PC-9 (cell line): ENCODE measurements around the gene OSMR. TPM values are rescaled to one million over a fixed set of nuclear protein-coding genes. Genes with fewer than 3 reads are reported as not detected.

ENCODE experiments used
- BruUV-seq: library from RNA; stranded (reverse); fragments of 400-500 nt; replicated peaks from 2 replicates; lab custom pipeline; 2021; lab: Mats Ljungman, UMichigan
- CTCF ChIA-PET: fragments of 300-600 bp; sonication (Branson Sonifier 250); formaldehyde crosslinking; loops from one replicate; lab custom pipeline; 2022; ENCODE audit warnings: antibody characterized with exemption; lab: Charles Lee
- POLR2A ChIA-PET: fragments of 300-600 bp; sonication (Branson Sonifier 250); formaldehyde crosslinking; loops from one replicate; lab custom pipeline; 2022; ENCODE audit warnings: antibody characterized with exemption; ENCODE audit not compliant: unreplicated experiment; lab: Charles Lee
- DNase-seq, 2 experiments: peaks; one replicate each; pipeline versions ENCODE4 v3.0.0 to v3.0.0-alpha.2; 2015 to 2022; ENCODE audit warnings: mixed read lengths in 1 of 2
- H2AFZ ChIP-seq: fragments of 200-600 bp; sonication (generic); 2 replicates; pipeline ENCODE4 v1.8.1; 2017; ENCODE audit warnings: antibody characterized with exemption
- H3F3A ChIP-seq: fragments of 200-600 bp; sonication (generic); 2 replicates; pipeline ENCODE4 v1.8.1; 2017; ENCODE audit warnings: antibody characterized with exemption, mild to moderate bottlenecking, low read depth; ENCODE audit not compliant: insufficient read depth
- H3K27ac ChIP-seq: fragments of 200-600 bp; sonication (generic); 2 replicates; pipeline ENCODE4 v1.6.1; 2016; ENCODE audit warnings: mixed run types
- H3K27me3 ChIP-seq: fragments of 200-600 bp; sonication (generic); 2 replicates; pipeline ENCODE4 v1.6.1; 2016; ENCODE audit warnings: low read depth, mixed run types; ENCODE audit not compliant: insufficient read depth
- H3K36me3 ChIP-seq: fragments of 200-600 bp; sonication (generic); 2 replicates; pipeline ENCODE4 v1.6.1; 2016; ENCODE audit warnings: low read depth, mixed run types
- H3K4me1 ChIP-seq: fragments of 200-600 bp; sonication (generic); replicated peaks from 2 replicates; pipeline ENCODE4 v1.6.1; 2016; ENCODE audit warnings: mixed run types; ENCODE audit not compliant: insufficient read depth
- H3K4me2 ChIP-seq: fragments of 200-600 bp; sonication (generic); 2 replicates; pipeline ENCODE4 v1.6.1; 2017; ENCODE audit warnings: mixed run types
- H3K4me3 ChIP-seq: fragments of 200-600 bp; sonication (generic); 2 replicates; pipeline ENCODE4 v1.6.1; 2016; ENCODE audit warnings: mixed run types
- H3K79me2 ChIP-seq: fragments of 200-600 bp; sonication (generic); 2 replicates; pipeline ENCODE4 v1.6.1; 2017; ENCODE audit warnings: low read depth, mixed run types
- H3K9me2 ChIP-seq: fragments of 200-600 bp; sonication (generic); 2 replicates; pipeline ENCODE4 v1.8.1; 2017; ENCODE audit warnings: mild to moderate bottlenecking; ENCODE audit not compliant: insufficient read depth
- H3K9me3 ChIP-seq: fragments of 200-600 bp; sonication (generic); 2 replicates; pipeline ENCODE4 v1.8.1; 2016; ENCODE audit warnings: low read depth; ENCODE audit not compliant: insufficient read depth
- H4K20me1 ChIP-seq: fragments of 200-600 bp; sonication (generic); 2 replicates; pipeline ENCODE4 v1.8.1; 2017; ENCODE audit not compliant: insufficient read depth
- CTCF ChIP-seq: fragments of 200-600 bp; sonication (generic); conservative IDR thresholded peaks from 2 replicates; pipeline ENCODE4 v1.6.1; 2017; ENCODE audit warnings: mixed run types, antibody characterized with exemption, mild to moderate bottlenecking, moderate library complexity
- EZH2 ChIP-seq: fragments of 200-600 bp; sonication (generic); IDR thresholded peaks from 2 replicates; pipeline ENCODE4 v1.8.0; 2017; ENCODE audit warnings: antibody characterized with exemption, low read depth
- intact Hi-C: fragments of 100-400 bp; cut with micrococcal nuclease; formaldehyde crosslinking; loops from one replicate; pipeline ENCODE4 v1.10.0; 2022; ENCODE audit not compliant: unreplicated experiment
- total RNA-seq: library from RNA; stranded (reverse); gene quantifications from 2 replicates; pipeline ENCODE4 v1.2.3, GENCODE V29; 2021

OSMR gene
- total RNA-seq, 1 experiment from 2014 or later, result 65.4 TPM

- DNase-seq, result no peak
- no peak overlapping the region for H3K4me3 ChIP-seq
- POLR2A ChIA-PET, result interaction anchor here (0.7 kb wide), 1 partner anchor 346 kb away, joined by 3 read pairs; no protein-coding TSS in a partner anchor
- peaks cover 5% of the 10 kb centered on the region; the same call in 1 of the 2 replicates for H3F3A ChIP-seq
- peaks cover 50% of the 10 kb centered on the region for H3K36me3 ChIP-seq
- no peaks in the 10 kb centered on the region for H3K27me3 ChIP-seq
- H3K27ac ChIP-seq, result 0 out of 2 replicates have a peak overlapping the region, but pooled peaks have one; percentile 0
- H3K9me3 ChIP-seq, result no peaks in the 10 kb centered on the region
- H4K20me1 ChIP-seq, result no peaks in the 10 kb centered on the region
- H3K9me2 ChIP-seq, result no peaks in the 10 kb centered on the region
- BruUV-seq, result no TSS peak
- no peaks in the 10 kb centered on the region for H3K4me1 ChIP-seq
- intact Hi-C loops, result no loop called here
- no peak overlapping the region for H3K4me2 ChIP-seq
- no peak overlapping the region for H2AFZ ChIP-seq
- CTCF ChIA-PET, result no interaction called here
- TF ChIP-seq CTCF (no peak), EZH2 (no peak)
- no peaks in the 10 kb centered on the region for H3K79me2 ChIP-seq
Observed at GRCh38 chr5:38938973-38939372, 93.2 kb downstream of the OSMR start.

- H3K9me3 ChIP-seq, result no peaks in the 10 kb centered on the region
- no peaks in the 10 kb centered on the region for H3K79me2 ChIP-seq
- TF ChIP-seq CTCF (no peak), EZH2 (no peak)
- H3K27me3 ChIP-seq, result no peaks in the 10 kb centered on the region
- no peak overlapping the region for H3K27ac ChIP-seq
- CTCF ChIA-PET, result no interaction called here
- H3F3A ChIP-seq, result peaks cover 5% of the 10 kb centered on the region; the same call in 1 of the 2 replicates
- POLR2A ChIA-PET, result interaction anchor here (0.6 kb wide), 1 partner anchor 16 kb away, joined by 3 read pairs; no protein-coding TSS in a partner anchor
- peaks cover 55% of the 10 kb centered on the region for H3K36me3 ChIP-seq
- BruUV-seq, result no TSS peak
- no peaks in the 10 kb centered on the region for H3K4me1 ChIP-seq
- H3K9me2 ChIP-seq, result no peaks in the 10 kb centered on the region
- H2AFZ ChIP-seq, result no peak overlapping the region
- intact Hi-C loops, result loop anchor here (2.0 kb wide), 1 partner anchor 16 kb away; no protein-coding TSS in a partner anchor
- DNase-seq, result no peak
- no peak overlapping the region for H3K4me3 ChIP-seq
- H3K4me2 ChIP-seq, result no peak overlapping the region
- no peaks in the 10 kb centered on the region for H4K20me1 ChIP-seq
Observed at GRCh38 chr5:38940230-38940858, 94.5 kb downstream of the OSMR start.

- DNase-seq, result no peak
- no peaks in the 10 kb centered on the region; the same call in 1 of the 2 replicates for H3F3A ChIP-seq
- no peaks in the 10 kb centered on the region for H4K20me1 ChIP-seq
- no peaks in the 10 kb centered on the region for H3K4me1 ChIP-seq
- H2AFZ ChIP-seq, result no peak overlapping the region
- H3K4me3 ChIP-seq, result no peak overlapping the region
- no peaks in the 10 kb centered on the region for H3K27me3 ChIP-seq
- no peaks in the 10 kb centered on the region for H3K9me2 ChIP-seq
- no peaks in the 10 kb centered on the region for H3K79me2 ChIP-seq
- CTCF ChIA-PET, result no interaction called here
- peaks cover 56% of the 10 kb centered on the region for H3K36me3 ChIP-seq
- TF ChIP-seq EZH2, result no peak
- TF ChIP-seq CTCF, result no peak
- BruUV-seq, result no TSS peak
- POLR2A ChIA-PET, result no interaction called here
- intact Hi-C loops, result loop anchor here (2.0 kb wide), 1 partner anchor 15 kb away; no protein-coding TSS in a partner anchor
- H3K4me2 ChIP-seq, result no peak overlapping the region
- no peaks in the 10 kb centered on the region for H3K9me3 ChIP-seq
- H3K27ac ChIP-seq, result no peak overlapping the region
Observed at GRCh38 chr5:38941912-38942311, 96.1 kb downstream of the OSMR start.
